ENCODE data around the gene CSNK1D.

The CSNK1D gene

GRCh38 chr17:82201498-82201910 lies 72.0 kb downstream of the CSNK1D start:
- no peak for DNase-seq (ENCODE audit: low spot score)

DNA sequence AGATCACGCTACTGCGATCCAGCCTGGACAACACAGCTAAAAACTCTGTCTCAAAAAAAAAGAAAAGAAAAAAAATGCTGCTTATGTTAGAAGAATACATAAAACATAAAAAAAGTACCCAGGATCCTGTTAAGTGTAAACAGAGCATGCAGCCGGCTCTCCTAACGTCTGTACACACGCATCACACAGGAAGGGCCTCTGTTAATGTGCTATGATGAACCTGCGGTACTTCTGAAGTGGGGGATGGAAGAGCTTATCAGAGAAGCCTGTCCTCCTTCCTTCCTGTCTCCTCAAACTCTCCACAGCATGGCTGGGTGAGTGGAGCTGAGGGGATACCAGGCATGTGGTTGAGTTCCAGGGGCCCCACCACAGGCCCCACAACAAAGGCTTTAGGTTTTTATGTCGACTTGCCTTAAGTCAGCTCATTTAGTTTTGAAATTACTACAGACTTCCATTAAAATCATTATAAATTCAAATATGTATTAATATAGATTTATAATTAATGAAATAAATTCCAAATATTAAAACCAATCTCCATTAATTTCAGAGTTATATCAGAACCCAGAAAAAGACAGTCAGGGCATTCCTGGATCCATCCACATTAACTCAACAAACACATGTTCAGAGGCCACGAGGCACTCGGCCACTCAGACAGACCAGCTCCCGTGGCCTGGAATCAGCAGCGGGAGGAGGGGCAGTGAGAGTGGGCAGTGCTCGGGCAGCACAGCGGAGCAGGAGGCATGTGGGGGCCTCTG lies 72.6 kb downstream of the CSNK1D start:
- no peak for DNase-seq (ENCODE audit: low spot score)
- TF ChIP-seq, protein P1, sequence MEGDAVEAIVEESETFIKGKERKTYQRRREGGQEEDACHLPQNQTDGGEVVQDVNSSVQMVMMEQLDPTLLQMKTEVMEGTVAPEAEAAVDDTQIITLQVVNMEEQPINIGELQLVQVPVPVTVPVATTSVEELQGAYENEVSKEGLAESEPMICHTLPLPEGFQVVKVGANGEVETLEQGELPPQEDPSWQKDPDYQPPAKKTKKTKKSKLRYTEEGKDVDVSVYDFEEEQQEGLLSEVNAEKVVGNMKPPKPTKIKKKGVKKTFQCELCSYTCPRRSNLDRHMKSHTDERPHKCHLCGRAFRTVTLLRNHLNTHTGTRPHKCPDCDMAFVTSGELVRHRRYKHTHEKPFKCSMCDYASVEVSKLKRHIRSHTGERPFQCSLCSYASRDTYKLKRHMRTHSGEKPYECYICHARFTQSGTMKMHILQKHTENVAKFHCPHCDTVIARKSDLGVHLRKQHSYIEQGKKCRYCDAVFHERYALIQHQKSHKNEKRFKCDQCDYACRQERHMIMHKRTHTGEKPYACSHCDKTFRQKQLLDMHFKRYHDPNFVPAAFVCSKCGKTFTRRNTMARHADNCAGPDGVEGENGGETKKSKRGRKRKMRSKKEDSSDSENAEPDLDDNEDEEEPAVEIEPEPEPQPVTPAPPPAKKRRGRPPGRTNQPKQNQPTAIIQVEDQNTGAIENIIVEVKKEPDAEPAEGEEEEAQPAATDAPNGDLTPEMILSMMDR (IDR thresholded peaks at IDR 0.05; ENCODE audit: extremely low read depth, missing control alignments) = no peak

More at GRCh38 chr17:82201498-82201910, 72.0 kb downstream of the CSNK1D start:
- TF ChIP-seq, protein P1 (IDR thresholded peaks at IDR 0.05; ENCODE audit: extremely low read depth, missing control alignments) = no peak

- TF ChIP-seq, protein P1 (IDR thresholded peaks at IDR 0.05; ENCODE audit: extremely low read depth, missing control alignments) = no peak
- DNase-seq (ENCODE audit: low spot score) = no peak
These were observed 73.4 kb downstream of the CSNK1D start for GRCh38 chr17:82200135-82200534.

DNA sequence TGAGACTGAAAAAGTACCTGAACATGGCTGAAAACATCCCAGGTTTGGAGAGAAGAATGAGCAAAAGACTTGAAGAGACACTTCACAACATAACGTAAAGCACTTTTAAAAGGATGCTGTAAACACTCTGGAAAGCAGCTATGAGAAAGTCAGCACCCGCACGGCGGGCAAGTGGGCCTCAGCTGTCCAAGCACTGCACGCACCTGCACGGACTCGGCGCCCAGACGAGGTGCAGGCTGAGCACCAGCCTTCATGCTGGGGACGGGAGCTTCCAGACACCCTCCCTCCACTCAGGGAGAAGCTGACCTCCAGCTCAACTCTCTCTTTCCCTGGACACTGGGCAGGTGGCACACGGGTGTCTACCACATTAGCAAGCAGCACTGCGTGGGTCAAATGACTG lies 74.0 kb downstream of the CSNK1D start:
- TF ChIP-seq, protein P1 (IDR thresholded peaks at IDR 0.05; ENCODE audit: extremely low read depth, missing control alignments) = no peak
- no peak for DNase-seq (ENCODE audit: low spot score)

DNA sequence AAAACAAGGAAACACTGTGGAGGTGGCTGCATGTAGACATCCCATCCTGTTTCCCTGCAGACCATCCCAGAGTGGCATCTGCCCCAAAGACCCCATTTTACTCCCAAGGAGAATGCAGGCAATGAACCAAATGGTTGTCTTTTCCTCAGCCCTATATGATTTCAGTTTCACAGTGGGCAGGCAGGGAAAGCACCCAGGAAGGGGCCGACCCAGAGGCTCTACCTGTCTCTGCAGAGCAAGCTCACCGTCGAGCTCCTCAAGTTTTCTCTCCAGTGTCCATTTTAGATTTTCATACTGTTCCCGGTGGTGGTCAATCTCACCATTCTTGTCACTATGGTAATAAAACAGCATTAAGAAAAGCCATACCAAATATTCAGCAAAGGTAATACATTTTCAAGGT lies 75.4 kb downstream of the CSNK1D start:
- TF ChIP-seq, protein P1 (IDR thresholded peaks at IDR 0.05; ENCODE audit: extremely low read depth, missing control alignments) = no peak
- peak; percentile 56 for DNase-seq (ENCODE audit: low spot score)

- DNase-seq (ENCODE audit: low spot score) = no peak
- TF ChIP-seq, protein P1 (IDR thresholded peaks at IDR 0.05; ENCODE audit: extremely low read depth, missing control alignments) = no peak
These were observed 77.5 kb downstream of the CSNK1D start for GRCh38 chr17:82195675-82196672.

GRCh38 chr17:82194765-82195164 lies 78.7 kb downstream of the CSNK1D start:
- TF ChIP-seq, protein P1 (IDR thresholded peaks at IDR 0.05; ENCODE audit: extremely low read depth, missing control alignments) = no peak
- no peak for DNase-seq (ENCODE audit: low spot score)
